GM12878 (cell line): Measurements from ENCODE around the gene C9orf153. TPM values are rescaled to one million over a fixed set of nuclear protein-coding genes. Genes with fewer than 3 reads are reported as not detected.
A peak's percentile ranks its signal among the peaks of the same experiment; 100 is the strongest.

Source experiments
- ATAC-seq: fragments of 200-7000 bp; cut with Tn5 transposase; 3 replicates; pipeline ENCODE4 v1.9.1; 2020; ENCODE audit warnings: mild to moderate bottlenecking, moderate library complexity
- BruUV-seq: library from RNA; stranded (reverse); fragments of 400-500 nt; replicated peaks from 2 replicates; lab custom pipeline; 2021; lab: Mats Ljungman, UMichigan
- CTCF ChIA-PET: fragments of 300-600 bp; sonication (Branson Sonifier 250); formaldehyde crosslinking; extraction: SDS; loops from one replicate; lab custom pipeline; 2021; ENCODE audit warnings: inconsistent platforms; lab: Yijun Ruan, JAX
- POLR2A ChIA-PET: fragments of 350-600 bp; formaldehyde crosslinking; extraction: SDS; loops from one replicate; lab custom pipeline; 2021; ENCODE audit warnings: inconsistent platforms; lab: Charles Lee
- RAD21 ChIA-PET: fragments of 300-600 bp; sonication (Branson Sonifier 250); formaldehyde crosslinking; loops from one replicate; lab custom pipeline; 2023; ENCODE audit warnings: antibody characterized with exemption; ENCODE audit not compliant: unreplicated experiment; lab: Charles Lee
- SMC1A ChIA-PET: fragments of 300-600 bp; sonication (Branson Sonifier 250); formaldehyde crosslinking; loops from one replicate; lab custom pipeline; 2023; ENCODE audit not compliant: unreplicated experiment, uncharacterized antibody; lab: Charles Lee
- DNase-seq: peaks from one replicate; pipeline ENCODE4 v3.0.0-alpha.2; 2011; ENCODE audit warnings: low read depth, low spot score
- FAIRE-seq: peaks from 3 replicates; lab custom pipeline; 2011; peaks lifted over from hg19 to GRCh38; lab: Jason Lieb, UNC
- H2AFZ ChIP-seq: 2 replicates; pipeline ENCODE4 v1.6.0; 2011; ENCODE audit warnings: low read depth, low read length, control low read depth; ENCODE audit not compliant: control insufficient read depth
- H3K27ac ChIP-seq: 2 replicates; pipeline ENCODE4 v1.5.1; 2011; ENCODE audit warnings: control low read depth; ENCODE audit not compliant: control insufficient read depth, insufficient read depth
- H3K27me3 ChIP-seq, 2 experiments: replicated peaks in 1 of 2; 2 replicates each; pipeline versions ENCODE4 v1.6.0 to v1.6.1; 2011; ENCODE audit warnings: low read length in 1 of 2; ENCODE audit not compliant: control insufficient read depth in 2 of 2, insufficient read depth in 2 of 2
- H3K36me3 ChIP-seq, 2 experiments: 2 replicates each; pipeline ENCODE4 v1.5.1; 2011; ENCODE audit warnings: low read length in 1 of 2; ENCODE audit not compliant: control insufficient read depth in 2 of 2, insufficient read depth in 2 of 2
- H3K4me1 ChIP-seq: 2 replicates; pipeline ENCODE4 v1.6.1; 2011; ENCODE audit warnings: mild to moderate bottlenecking, low read length, moderate library complexity, mixed read lengths; ENCODE audit not compliant: control insufficient read depth, insufficient read depth
- H3K4me2 ChIP-seq: 2 replicates; pipeline ENCODE4 v1.6.0; 2011; ENCODE audit warnings: control low read depth; ENCODE audit not compliant: control insufficient read depth, insufficient read depth
- H3K4me3 ChIP-seq: fragments of 200-600 bp; sonication (generic); 2 replicates; pipeline ENCODE4 v1.5.1; 2016
- H3K79me2 ChIP-seq: 2 replicates; pipeline ENCODE4 v1.6.0; 2011; ENCODE audit warnings: low read length; ENCODE audit not compliant: control insufficient read depth, insufficient read depth
- H3K9ac ChIP-seq: 2 replicates; pipeline ENCODE4 v1.8.0; 2011; ENCODE audit warnings: low read length, control low read depth, mixed read lengths; ENCODE audit not compliant: control insufficient read depth, insufficient read depth
- H3K9me3 ChIP-seq: replicated peaks from 3 replicates; pipeline ENCODE4 v1.5.1; 2011; ENCODE audit warnings: mild to moderate bottlenecking, low read length; ENCODE audit not compliant: control insufficient read depth, insufficient read depth
- H4K20me1 ChIP-seq: 2 replicates; pipeline ENCODE4 v1.6.0; 2011; ENCODE audit not compliant: control insufficient read depth, insufficient read depth
- CBFB ChIP-seq: IDR thresholded peaks from 2 replicates; pipeline ENCODE4 v1.6.1; 2016; ENCODE audit warnings: antibody characterized with exemption, low read depth
- CHD1 ChIP-seq: IDR thresholded peaks from 2 replicates; pipeline ENCODE4 v1.6.1; 2012; ENCODE audit warnings: low read depth, low read length, improper control_type of control experiment
- ETV6 ChIP-seq, 2 experiments: fragments of 450-650 bp in 1 of 2; IDR thresholded peaks in 1 of 2; conservative IDR thresholded peaks in 1 of 2; 2 replicates each; pipeline ENCODE4 v1.6.1; 2014; ENCODE audit warnings: antibody characterized with exemption in 1 of 2, borderline replicate concordance in 1 of 2, low read depth in 1 of 2, mild to moderate bottlenecking in 1 of 2, moderate library complexity in 1 of 2
- FOS ChIP-seq: IDR thresholded peaks from 3 replicates; pipeline ENCODE4 v1.6.1; 2011; ENCODE audit warnings: borderline replicate concordance; ENCODE audit not compliant: insufficient read length; ENCODE audit errors: extremely low read depth
- HDAC2 ChIP-seq: fragments of 200-600 bp; sonication (generic); IDR thresholded peaks from 2 replicates; pipeline ENCODE4 v1.6.1; 2017
- HSF1 ChIP-seq: fragments of 150-350 bp; IDR thresholded peaks from 2 replicates; pipeline ENCODE4 v1.6.1; 2014; ENCODE audit warnings: mild to moderate bottlenecking, low read depth, low read length
- IKZF1 ChIP-seq: fragments of 450-650 bp; conservative IDR thresholded peaks from 2 replicates; pipeline ENCODE4 v1.6.1; 2017; ENCODE audit warnings: antibody characterized with exemption, mild to moderate bottlenecking
- IKZF2 ChIP-seq, 2 experiments: fragments of 450-650 bp; IDR thresholded peaks; 2 replicates each; pipeline ENCODE4 v1.6.1; 2017; ENCODE audit warnings: mild to moderate bottlenecking in 2 of 2, moderate library complexity in 2 of 2
- MEF2A ChIP-seq: IDR thresholded peaks from 2 replicates; pipeline ENCODE4 v1.6.1; 2011; ENCODE audit warnings: low read depth, mild to moderate bottlenecking, low read length, moderate library complexity; ENCODE audit not compliant: insufficient read depth
- NBN ChIP-seq: fragments of 450-650 bp; IDR thresholded peaks from 2 replicates; pipeline ENCODE4 v1.6.1; 2016
- NR2C2 ChIP-seq: IDR thresholded peaks from 2 replicates; pipeline ENCODE4 v1.6.1; 2011; ENCODE audit warnings: borderline replicate concordance, low read depth; ENCODE audit not compliant: control insufficient read depth, insufficient read length
- SP1 ChIP-seq: IDR thresholded peaks from one replicate; pipeline ENCODE4 v1.6.1; 2011; ENCODE audit warnings: low read depth, low read length
- SPI1 ChIP-seq: IDR thresholded peaks from 2 replicates; pipeline ENCODE4 v1.6.1; 2011; ENCODE audit warnings: low read depth, mild to moderate bottlenecking, low read length, moderate library complexity, borderline replicate concordance; ENCODE audit not compliant: insufficient read depth
- SREBF1 ChIP-seq: IDR thresholded peaks from 2 replicates; pipeline ENCODE4 v1.6.1; 2012; ENCODE audit warnings: mild to moderate bottlenecking, low read length
- TCF7 ChIP-seq: IDR thresholded peaks from 2 replicates; pipeline ENCODE4 v1.6.1; 2014; ENCODE audit warnings: antibody characterized with exemption, borderline replicate concordance
- ZSCAN29 ChIP-seq: fragments of 450-650 bp; IDR thresholded peaks from 2 replicates; pipeline ENCODE4 v1.6.1; 2017; ENCODE audit warnings: mild to moderate bottlenecking, moderate library complexity
- WGBS: methylation state at CpG from one replicate; pipeline ENCODE4 v1.1.6; 2016; ENCODE audit warnings: low lambda C conversion rate; ENCODE audit not compliant: insufficient replicate concordance, insufficient coverage; ENCODE audit errors: missing lambda C conversion rate; 5-methylcytosine and 5-hydroxymethylcytosine counted together
- in situ Hi-C: fragments of 300-500 bp; cut with MboI; formaldehyde crosslinking; loops from 9 replicates; pipeline ENCODE4 v1.14.3; 2018; ENCODE audit warnings: mixed read lengths
- intact Hi-C: fragments of 100-400 bp; cut with micrococcal nuclease; formaldehyde crosslinking; loops from one replicate; pipeline ENCODE4 v1.14.2; 2022; ENCODE audit not compliant: unreplicated experiment
- polyA plus RNA-seq, 11 experiments: library from polyadenylated mRNA; depleted of rRNA in 4 of 11; unstranded in 6 of 11; stranded (reverse) in 5 of 11; fragments of >200 nt; fragmentation: Nextera tagmentation in 4 of 11; fragmentation: Illumina TruSeq in 1 of 11; extraction: Ambion mirVana in 4 of 11; extraction: Trizol in 1 of 11; gene quantifications; 1 replicate in 1 of 11; 2 replicates in 10 of 11; pipeline versions ENCODE4 v1.2.1 to v1.2.3, GENCODE V29; 2011 to 2016; ENCODE audit warnings: inconsistent platforms in 2 of 11, missing spikeins in 2 of 11, low read depth in 1 of 11
- total RNA-seq, 4 experiments: library from RNA; depleted of rRNA in 3 of 4; stranded (reverse); fragments of >200 nt in 3 of 4; fragmentation: Illumina TruSeq in 1 of 4; extraction: Trizol in 1 of 4; gene quantifications; 2 replicates each; pipeline versions ENCODE4 v1.2.1 to v1.2.3, GENCODE V29; 2013 to 2021
- TF ChIP-seq, protein P1 (sequence below): fragments of 450-650 bp; IDR thresholded peaks from 2 replicates; pipeline ENCODE4 v1.6.1; 2017; ENCODE audit warnings: low read depth, mild to moderate bottlenecking, moderate library complexity
- TF ChIP-seq, protein P2 (sequence below): fragments of 450-650 bp; IDR thresholded peaks from 2 replicates; pipeline ENCODE4 v1.6.1; 2018; ENCODE audit warnings: borderline replicate concordance, mild to moderate bottlenecking; ENCODE audit not compliant: partially characterized antibody

The C9orf153 gene
- total and polyA plus RNA-seq, 10 of the 15 experiments (the other 5 are each of a cell fraction or from before 2014, with no cell fraction given): 0.03 to 1.2 (median 0.18) TPM; not detected in 1

DNA sequence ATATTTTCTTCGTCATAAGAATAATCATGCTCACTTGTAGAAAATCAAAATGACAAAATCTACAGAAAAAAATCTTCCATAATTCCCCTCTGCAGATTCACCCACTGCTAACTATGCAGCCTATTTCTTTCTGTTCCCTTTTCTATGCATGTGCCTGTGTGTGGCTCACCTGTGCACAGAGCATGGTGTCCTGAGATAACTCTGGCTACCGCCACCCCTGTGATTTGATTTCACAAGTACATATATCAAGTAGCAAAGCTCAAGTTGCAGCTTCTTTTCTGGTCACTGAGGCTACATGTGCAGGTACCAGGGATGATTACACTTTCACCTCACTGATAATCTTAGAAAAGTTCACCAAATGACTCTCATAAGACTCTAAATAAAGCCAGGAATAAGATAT is 41.2 kb upstream of the C9orf153 start:
- RAD21 ChIA-PET: no interaction called here
- Histone ChIP-seq H3K9ac (no peak overlapping the region), H3K4me3 (no peak overlapping the region), H3K27me3 (no peaks in the 10 kb centered on the region), H3K36me3 (peaks cover 3 to 52% of the 10 kb centered on the region in 2 experiments), H3K79me2 (no peaks in the 10 kb centered on the region), H3K9me3 (no peaks in the 10 kb centered on the region), H3K4me2 (no peak overlapping the region), H3K27ac (no peak overlapping the region), H3K4me1 (no peaks in the 10 kb centered on the region), H2AFZ (no peak overlapping the region), H4K20me1 (no peaks in the 10 kb centered on the region)
- FAIRE-seq: no peak
- no peak for DNase-seq
- WGBS: 25% methylated on average over 2 of the region's 2 CpGs
- TSS peak; percentile 3 for BruUV-seq
- SMC1A ChIA-PET: interaction anchor here (1.1 kb wide), 1 partner anchor 9 kb away, joined by 3 read pairs; no protein-coding TSS in a partner anchor
- intact Hi-C loops: no loop called here
- in situ Hi-C loops: no loop called here
- ATAC-seq: no peak
- CTCF ChIA-PET: no interaction called here
- TF ChIP-seq FOS (no peak), CBFB (no peak), HDAC2 (no peak), IKZF2 (IDR thresholded peaks at IDR 0.05) (no peak), IKZF1 (no peak), NR2C2 (no peak), SP1 (no peak), NBN (no peak), TCF7 (no peak), SPI1 (no peak), CHD1 (no peak), SREBF1 (no peak), ZSCAN29 (no peak), MEF2A (no peak), ETV6 (conservative IDR thresholded peaks at IDR 0.05 in 1 of 2, IDR thresholded peaks at IDR 0.05 in 1 of 2; ENCODE audit: borderline replicate concordance in 1 of 2, low read depth in 1 of 2) (no peak), HSF1 (no peak)
- TF ChIP-seq, protein P1, sequence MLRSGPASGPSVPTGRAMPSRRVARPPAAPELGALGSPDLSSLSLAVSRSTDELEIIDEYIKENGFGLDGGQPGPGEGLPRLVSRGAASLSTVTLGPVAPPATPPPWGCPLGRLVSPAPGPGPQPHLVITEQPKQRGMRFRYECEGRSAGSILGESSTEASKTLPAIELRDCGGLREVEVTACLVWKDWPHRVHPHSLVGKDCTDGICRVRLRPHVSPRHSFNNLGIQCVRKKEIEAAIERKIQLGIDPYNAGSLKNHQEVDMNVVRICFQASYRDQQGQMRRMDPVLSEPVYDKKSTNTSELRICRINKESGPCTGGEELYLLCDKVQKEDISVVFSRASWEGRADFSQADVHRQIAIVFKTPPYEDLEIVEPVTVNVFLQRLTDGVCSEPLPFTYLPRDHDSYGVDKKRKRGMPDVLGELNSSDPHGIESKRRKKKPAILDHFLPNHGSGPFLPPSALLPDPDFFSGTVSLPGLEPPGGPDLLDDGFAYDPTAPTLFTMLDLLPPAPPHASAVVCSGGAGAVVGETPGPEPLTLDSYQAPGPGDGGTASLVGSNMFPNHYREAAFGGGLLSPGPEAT: no peak
- TF ChIP-seq, protein P2, sequence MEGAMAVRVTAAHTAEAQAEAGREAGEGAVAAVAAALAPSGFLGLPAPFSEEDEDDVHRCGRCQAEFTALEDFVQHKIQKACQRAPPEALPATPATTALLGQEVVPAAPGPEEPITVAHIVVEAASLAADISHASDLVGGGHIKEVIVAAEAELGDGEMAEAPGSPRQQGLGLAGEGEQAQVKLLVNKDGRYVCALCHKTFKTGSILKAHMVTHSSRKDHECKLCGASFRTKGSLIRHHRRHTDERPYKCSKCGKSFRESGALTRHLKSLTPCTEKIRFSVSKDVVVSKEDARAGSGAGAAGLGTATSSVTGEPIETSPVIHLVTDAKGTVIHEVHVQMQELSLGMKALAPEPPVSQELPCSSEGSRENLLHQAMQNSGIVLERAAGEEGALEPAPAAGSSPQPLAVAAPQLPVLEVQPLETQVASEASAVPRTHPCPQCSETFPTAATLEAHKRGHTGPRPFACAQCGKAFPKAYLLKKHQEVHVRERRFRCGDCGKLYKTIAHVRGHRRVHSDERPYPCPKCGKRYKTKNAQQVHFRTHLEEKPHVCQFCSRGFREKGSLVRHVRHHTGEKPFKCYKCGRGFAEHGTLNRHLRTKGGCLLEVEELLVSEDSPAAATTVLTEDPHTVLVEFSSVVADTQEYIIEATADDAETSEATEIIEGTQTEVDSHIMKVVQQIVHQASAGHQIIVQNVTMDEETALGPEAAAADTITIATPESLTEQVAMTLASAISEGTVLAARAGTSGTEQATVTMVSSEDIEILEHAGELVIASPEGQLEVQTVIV: no peak
- POLR2A ChIA-PET: no interaction called here
